ENCODE measurements around the gene KDM7A.
"Not testable (repeated sequence)": the region's sequence is repeated elsewhere in the genome, so short reads cannot be mapped to it uniquely, and the experiment has no call there.

Gene KDM7A

GRCh38 chr7:140155428-140155827 lies 21.4 kb downstream of the KDM7A start:
- no peak for DNase-seq

- no peak for DNase-seq
Measured at GRCh38 chr7:140153666-140154161, 23.1 kb downstream of the KDM7A start.

GRCh38 chr7:140146574-140146973 lies 30.2 kb downstream of the KDM7A start:
- DNase-seq: no peak

GRCh38 chr7:140145709-140146108 lies 31.1 kb downstream of the KDM7A start:
- no peak for DNase-seq

- DNase-seq: no peak
Measured at GRCh38 chr7:140144821-140145220, 32.0 kb downstream of the KDM7A start.

- no peak for DNase-seq
Measured at GRCh38 chr7:140143997-140144396, 32.8 kb downstream of the KDM7A start.

- no peak for DNase-seq
Measured at GRCh38 chr7:140142031-140142430, 34.8 kb downstream of the KDM7A start.

- DNase-seq: no peak
Measured at GRCh38 chr7:140141256-140141655, 35.5 kb downstream of the KDM7A start.

GRCh38 chr7:140137078-140137477 lies 39.7 kb downstream of the KDM7A start:
- DNase-seq: no peak

- DNase-seq: no peak
Measured at GRCh38 chr7:140136073-140136472, 40.7 kb downstream of the KDM7A start.

GRCh38 chr7:140134039-140134438 lies 42.7 kb downstream of the KDM7A start:
- DNase-seq: no peak

GRCh38 chr7:140127360-140128127 lies 49.2 kb downstream of the KDM7A start:
- DNase-seq: no peak

GRCh38 chr7:140126435-140127034 lies 50.2 kb downstream of the KDM7A start:
- no peak for DNase-seq

- no peak for DNase-seq
Measured at GRCh38 chr7:140122965-140123364, 53.8 kb downstream of the KDM7A start.

- no peak for DNase-seq
Measured at GRCh38 chr7:140121326-140121725, 55.5 kb downstream of the KDM7A start.

GRCh38 chr7:140114817-140115216 lies 62.0 kb downstream of the KDM7A start:
- DNase-seq: not testable (repeated sequence)

- DNase-seq: not testable (repeated sequence)
Measured at GRCh38 chr7:140108777-140109176, 68.0 kb downstream of the KDM7A start.

GRCh38 chr7:140096459-140096858 lies 80.3 kb downstream of the KDM7A start:
- no peak for DNase-seq

GRCh38 chr7:140093375-140093774 lies 83.4 kb downstream of the KDM7A start:
- no peak for DNase-seq

- no peak for DNase-seq
Measured at GRCh38 chr7:140085447-140085846, 91.3 kb downstream of the KDM7A start.

- DNase-seq: peak; percentile 18
Measured at GRCh38 chr7:140084972-140085371, 91.8 kb downstream of the KDM7A start.

- no peak for DNase-seq
Measured at GRCh38 chr7:140084142-140084655, 92.6 kb downstream of the KDM7A start.

GRCh38 chr7:140082770-140083169 lies 94.0 kb downstream of the KDM7A start:
- no peak for DNase-seq

GRCh38 chr7:140081774-140082425 lies 94.9 kb downstream of the KDM7A start:
- no peak for DNase-seq
